Measurements from ENCODE around the gene TBCCD1.

The TBCCD1 gene

DNA sequence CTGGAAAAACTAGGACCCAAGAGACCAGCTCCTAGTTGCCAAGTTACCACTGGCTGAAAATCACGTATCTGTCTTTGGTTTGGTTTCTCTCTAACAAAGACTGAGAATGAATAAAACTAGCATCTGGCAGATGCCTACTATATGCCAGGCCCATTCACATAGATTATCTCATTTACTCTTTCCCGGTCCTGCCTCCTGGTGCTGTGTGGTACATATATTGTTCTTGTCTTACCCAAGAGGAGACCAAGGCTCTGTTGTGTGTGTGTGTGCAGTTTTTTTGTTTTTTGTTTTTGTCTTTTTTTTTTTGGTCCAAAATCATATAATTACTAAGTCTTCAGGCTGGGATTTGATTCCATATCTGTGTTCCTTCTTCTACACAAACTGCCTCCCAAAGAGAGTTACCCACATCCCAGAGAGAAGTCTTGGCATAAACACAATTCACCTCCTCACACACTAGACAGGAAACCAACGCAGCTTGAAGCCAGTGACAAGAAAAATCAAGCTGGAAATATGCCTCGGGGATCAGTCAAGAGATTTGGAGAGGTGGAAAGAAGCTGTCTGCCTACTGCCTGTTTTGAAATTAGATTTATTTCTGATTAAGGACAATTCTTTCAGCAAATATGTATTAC, 46.6 kb upstream of the TBCCD1 start:
- Histone ChIP-seq H3K9ac (no peak overlapping the region), H2AFZ (ENCODE audit: low read depth) (no peak overlapping the region), H3K27me3 (ENCODE audit: insufficient read depth, low read depth) (no peaks in the 10 kb centered on the region), H3K36me3 (ENCODE audit: insufficient read depth) (no peaks in the 10 kb centered on the region), H4K20me1 (ENCODE audit: insufficient read depth) (no peaks in the 10 kb centered on the region), H3K4me3 (IDR thresholded peaks at IDR 0.05; ENCODE audit: insufficient read depth, low read depth, low read length) (no peak overlapping the region), H3K27ac (no peak overlapping the region), H3K4me1 (ENCODE audit: low read depth, poor library complexity, severe bottlenecking) (peaks cover 16% of the 10 kb centered on the region), H3K79me2 (ENCODE audit: insufficient read depth, low read depth) (no peaks in the 10 kb centered on the region), H3K4me2 (no peak overlapping the region)
- TF ChIP-seq, protein P1, sequence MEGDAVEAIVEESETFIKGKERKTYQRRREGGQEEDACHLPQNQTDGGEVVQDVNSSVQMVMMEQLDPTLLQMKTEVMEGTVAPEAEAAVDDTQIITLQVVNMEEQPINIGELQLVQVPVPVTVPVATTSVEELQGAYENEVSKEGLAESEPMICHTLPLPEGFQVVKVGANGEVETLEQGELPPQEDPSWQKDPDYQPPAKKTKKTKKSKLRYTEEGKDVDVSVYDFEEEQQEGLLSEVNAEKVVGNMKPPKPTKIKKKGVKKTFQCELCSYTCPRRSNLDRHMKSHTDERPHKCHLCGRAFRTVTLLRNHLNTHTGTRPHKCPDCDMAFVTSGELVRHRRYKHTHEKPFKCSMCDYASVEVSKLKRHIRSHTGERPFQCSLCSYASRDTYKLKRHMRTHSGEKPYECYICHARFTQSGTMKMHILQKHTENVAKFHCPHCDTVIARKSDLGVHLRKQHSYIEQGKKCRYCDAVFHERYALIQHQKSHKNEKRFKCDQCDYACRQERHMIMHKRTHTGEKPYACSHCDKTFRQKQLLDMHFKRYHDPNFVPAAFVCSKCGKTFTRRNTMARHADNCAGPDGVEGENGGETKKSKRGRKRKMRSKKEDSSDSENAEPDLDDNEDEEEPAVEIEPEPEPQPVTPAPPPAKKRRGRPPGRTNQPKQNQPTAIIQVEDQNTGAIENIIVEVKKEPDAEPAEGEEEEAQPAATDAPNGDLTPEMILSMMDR (conservative IDR thresholded peaks at IDR 0.05; ENCODE audit: low read depth, low read length) = no peak

DNA sequence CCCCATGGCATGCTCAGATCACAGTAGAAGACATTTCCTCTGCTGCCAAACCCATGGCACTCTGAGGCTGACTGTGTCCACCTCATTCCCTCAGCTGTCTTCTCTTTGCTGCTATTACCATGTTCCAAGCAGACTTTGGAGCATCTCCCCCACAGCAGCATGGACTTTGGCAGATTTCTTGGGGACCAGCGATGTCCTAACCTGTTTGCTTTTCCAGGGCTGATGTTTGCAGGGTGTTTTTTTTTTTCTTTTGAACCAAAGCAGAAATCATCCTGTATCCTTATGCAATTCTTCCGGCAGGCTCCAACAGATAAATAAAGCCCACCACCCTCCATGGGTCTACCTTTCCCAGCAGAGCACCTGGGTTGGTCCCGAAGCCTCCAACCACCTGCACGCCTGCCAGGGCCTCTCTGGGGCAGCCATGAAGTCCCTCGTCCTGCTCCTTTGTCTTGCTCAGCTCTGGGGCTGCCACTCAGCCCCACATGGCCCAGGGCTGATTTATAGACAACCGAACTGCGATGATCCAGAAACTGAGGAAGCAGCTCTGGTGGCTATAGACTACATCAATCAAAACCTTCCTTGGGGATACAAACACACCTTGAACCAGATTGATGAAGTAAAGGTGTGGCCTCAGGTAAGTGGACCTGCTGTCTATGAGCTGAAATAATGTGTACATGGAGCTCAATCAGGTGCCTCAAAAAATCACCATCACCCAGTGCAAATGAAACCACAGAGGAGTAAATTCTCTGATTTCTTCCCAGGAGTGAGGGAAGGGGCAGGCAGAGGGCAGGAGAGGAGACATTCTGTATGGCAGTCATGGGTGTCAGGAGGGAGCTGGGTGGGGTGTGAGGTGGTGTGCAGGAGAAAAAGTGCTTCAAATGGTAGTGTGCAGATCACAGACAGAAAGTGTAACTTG, 45.8 kb upstream of the TBCCD1 start, which contains the start of gene AHSG:
AHSG (plus strand) TSS at position 340 of the 916 bp plus-strand sequence; CDS start at position 422, 82 bp downstream.
- H3K4me2 ChIP-seq = no peak within 1 kb of the TSS
- TF ChIP-seq, protein P1 (conservative IDR thresholded peaks at IDR 0.05; ENCODE audit: low read depth, low read length) = no peak
- H2AFZ ChIP-seq (ENCODE audit: low read depth) = no peak within 1 kb of the TSS
- no peak within 1 kb of the TSS for H3K9ac ChIP-seq
- H3K4me3 ChIP-seq (IDR thresholded peaks at IDR 0.05; ENCODE audit: insufficient read depth, low read depth, low read length) = no peak within 1 kb of the TSS
- peaks cover 21% of the 10 kb centered on the region for H3K4me1 ChIP-seq (ENCODE audit: low read depth, poor library complexity, severe bottlenecking)
- no peaks in the 10 kb centered on the region for H3K36me3 ChIP-seq (ENCODE audit: insufficient read depth)
- no peaks in the 10 kb centered on the region for H4K20me1 ChIP-seq (ENCODE audit: insufficient read depth)
- H3K27ac ChIP-seq = no peak within 1 kb of the TSS
- H3K79me2 ChIP-seq (ENCODE audit: insufficient read depth, low read depth) = no peaks in the 10 kb centered on the region
- no peaks in the 10 kb centered on the region for H3K27me3 ChIP-seq (ENCODE audit: insufficient read depth, low read depth)

DNA sequence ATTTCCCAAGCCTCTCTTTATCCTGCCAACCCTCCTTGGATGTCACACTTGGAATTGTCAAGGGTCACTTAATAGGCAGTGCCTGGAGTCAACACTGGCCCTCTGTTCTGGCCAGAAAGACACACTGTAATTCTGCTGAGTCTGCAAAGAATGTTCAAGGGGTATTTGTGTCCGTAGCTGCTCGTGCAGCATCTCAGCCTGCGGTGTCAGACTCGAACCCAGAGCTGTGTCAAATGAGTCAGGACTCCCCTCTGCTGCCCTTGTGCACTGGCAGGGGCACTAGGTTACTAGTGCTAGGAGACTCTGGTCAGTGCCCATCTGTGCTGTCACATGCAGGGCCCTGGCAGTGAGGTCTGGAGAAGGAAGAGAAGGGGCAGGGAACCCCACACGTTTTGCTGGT, 44.9 kb upstream of the TBCCD1 start:
- Histone ChIP-seq H4K20me1 (ENCODE audit: insufficient read depth) (no peaks in the 10 kb centered on the region), H3K4me1 (ENCODE audit: low read depth, poor library complexity, severe bottlenecking) (peaks cover 21% of the 10 kb centered on the region), H3K4me2 (no peak overlapping the region), H2AFZ (ENCODE audit: low read depth) (no peak overlapping the region), H3K27me3 (ENCODE audit: insufficient read depth, low read depth) (no peaks in the 10 kb centered on the region), H3K79me2 (ENCODE audit: insufficient read depth, low read depth) (no peaks in the 10 kb centered on the region), H3K36me3 (ENCODE audit: insufficient read depth) (no peaks in the 10 kb centered on the region), H3K9ac (no peak overlapping the region), H3K4me3 (IDR thresholded peaks at IDR 0.05; ENCODE audit: insufficient read depth, low read depth, low read length) (no peak overlapping the region), H3K27ac (no peak overlapping the region)
- TF ChIP-seq, protein P1 (conservative IDR thresholded peaks at IDR 0.05; ENCODE audit: low read depth, low read length) = no peak

DNA sequence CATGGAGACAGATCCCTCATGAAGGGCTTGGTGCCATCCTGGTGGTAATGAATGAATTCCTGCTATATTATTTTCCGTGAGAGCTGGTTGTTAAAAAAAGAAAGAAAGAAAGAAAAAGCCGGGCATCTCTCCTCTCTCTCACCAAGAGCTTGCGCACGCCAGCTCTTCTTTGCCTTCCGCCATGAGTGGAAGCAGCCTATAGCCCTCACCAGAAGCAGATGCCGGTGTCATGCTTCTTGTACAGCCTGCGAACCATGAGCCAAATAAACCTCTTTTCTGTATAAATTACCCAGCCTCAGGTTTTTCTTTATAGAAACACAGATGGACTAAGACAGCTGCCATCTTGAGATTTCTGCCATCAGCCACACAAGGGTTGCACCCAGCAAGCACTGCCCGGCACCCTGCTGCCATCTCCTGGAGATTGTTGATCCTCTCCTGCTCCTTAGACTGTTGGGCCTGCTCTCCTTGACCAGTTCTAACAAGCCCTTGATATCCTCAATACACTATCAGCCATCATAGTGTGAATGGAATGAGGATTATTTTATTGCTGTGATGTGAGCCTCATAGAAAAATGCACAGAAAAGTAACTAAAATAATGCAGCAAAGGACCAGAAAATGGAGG, 42.2 kb upstream of the TBCCD1 start:
- TF ChIP-seq, protein P1 (conservative IDR thresholded peaks at IDR 0.05; ENCODE audit: low read depth, low read length) = no peak
- Histone ChIP-seq H2AFZ (ENCODE audit: low read depth) (no peak overlapping the region; the same call in 1 of the 2 replicates), H4K20me1 (ENCODE audit: insufficient read depth) (no peaks in the 10 kb centered on the region), H3K4me2 (no peak overlapping the region), H3K27me3 (ENCODE audit: insufficient read depth, low read depth) (no peaks in the 10 kb centered on the region), H3K36me3 (ENCODE audit: insufficient read depth) (no peaks in the 10 kb centered on the region), H3K27ac (no peak overlapping the region), H3K4me1 (ENCODE audit: low read depth, poor library complexity, severe bottlenecking) (peaks cover 8% of the 10 kb centered on the region), H3K9ac (no peak overlapping the region), H3K4me3 (IDR thresholded peaks at IDR 0.05; ENCODE audit: insufficient read depth, low read depth, low read length) (no peak overlapping the region), H3K79me2 (ENCODE audit: insufficient read depth, low read depth) (no peaks in the 10 kb centered on the region)

Measured in KMS-11 (cell line).